Stimulated activated CD4-positive, alpha-beta T cell treated with anti-CD3 and anti-CD28 coated beads, TNF-alpha, amount 100 ng/mL, for 24 hours (primary cell): Measurements from ENCODE around the gene GPR32.
"Not testable (repeated sequence)": the region's sequence is repeated elsewhere in the genome, so short reads cannot be mapped to it uniquely, and the experiment has no call there.

Source experiments
- DNase-seq, 3 experiments: peaks; one replicate each; pipeline ENCODE4 v3.0.0-alpha.2; 2020; ENCODE audit warnings: low read depth in 3 of 3

GPR32 gene

DNA sequence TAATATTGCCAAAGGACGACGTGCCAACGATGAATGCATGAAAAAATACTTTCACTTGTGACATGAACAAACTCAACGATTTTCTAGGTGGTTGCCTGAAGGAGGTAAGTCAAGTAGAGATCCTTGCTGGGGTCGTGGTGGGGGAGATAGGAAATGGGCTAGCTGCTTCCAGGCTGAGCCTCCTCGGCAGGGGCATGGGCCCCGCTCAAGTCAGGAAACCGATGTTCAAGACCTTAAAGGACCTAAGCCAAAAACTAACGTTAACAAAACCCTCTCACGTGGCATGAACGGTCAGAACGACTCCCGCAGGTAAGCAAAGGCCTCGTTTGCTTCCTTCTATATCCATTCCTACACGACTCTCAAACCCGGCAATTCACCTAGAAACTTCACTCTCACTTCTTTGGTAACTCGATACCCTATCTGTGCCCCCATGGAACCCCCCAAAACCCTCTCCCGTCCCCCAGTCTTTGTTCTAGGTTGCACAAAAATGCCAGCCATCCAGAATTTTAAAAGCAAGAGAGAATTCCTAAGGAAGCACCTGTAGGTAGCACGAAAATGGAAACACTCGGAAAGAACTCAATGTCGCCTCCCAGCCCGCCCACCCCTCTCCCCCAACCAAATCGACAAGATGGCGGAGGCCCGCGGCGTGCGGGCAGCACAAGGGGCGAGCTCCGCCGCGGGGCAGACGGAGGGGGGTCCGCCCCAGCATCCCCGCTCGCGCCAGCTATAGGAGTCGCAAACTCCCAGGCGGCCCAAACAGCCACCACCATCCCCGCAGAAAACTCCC lies 33.6 kb downstream of the GPR32 start:
- DNase-seq: peak in 1 of 3 experiments; percentile 31

DNA sequence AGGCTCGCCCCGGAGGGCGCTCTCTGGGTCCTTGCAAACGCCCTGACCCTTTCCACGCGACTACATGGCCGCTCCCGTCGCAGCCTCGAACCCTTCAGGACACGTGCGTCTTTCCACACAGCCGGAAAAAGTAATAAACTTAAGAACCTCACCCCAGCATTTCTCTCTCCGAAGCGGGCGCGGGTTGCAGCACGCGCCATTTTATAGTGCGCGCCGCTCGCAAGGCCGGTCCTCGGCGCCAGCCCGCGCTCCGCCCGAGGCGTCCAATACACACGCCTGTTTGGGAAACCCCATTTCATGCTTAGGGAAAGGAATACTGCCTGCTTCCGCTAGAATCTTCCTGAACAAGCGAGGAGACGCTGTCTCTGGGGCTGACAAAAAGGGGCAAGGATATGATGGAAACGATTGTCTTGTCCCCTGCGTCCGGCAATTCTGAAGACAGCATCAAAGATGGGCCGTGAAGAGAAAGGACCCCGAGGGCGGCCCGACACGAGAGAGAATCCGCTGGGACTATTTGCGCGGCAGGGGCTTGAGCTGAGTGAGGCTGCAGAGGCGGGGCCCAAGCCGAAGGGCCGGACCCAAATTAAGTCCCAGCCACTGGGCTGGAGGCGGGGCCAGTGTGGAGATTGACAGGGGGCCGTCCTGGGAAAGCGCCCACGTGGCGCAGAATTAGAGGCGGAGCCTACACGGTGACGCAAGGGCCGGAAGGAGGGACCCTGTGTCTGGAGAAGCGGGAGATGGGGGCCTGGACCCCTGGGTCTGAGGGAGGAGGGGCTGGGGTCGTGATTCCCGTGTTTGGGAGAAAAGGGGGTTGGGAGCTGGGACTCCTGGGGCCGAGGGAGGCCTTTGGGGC lies 34.4 kb downstream of the GPR32 start:
- DNase-seq: peak; percentile 96 to 99 (median 96)

- no peak for DNase-seq
Observed at GRCh38 chr19:50808856-50809255, 38.6 kb downstream of the GPR32 start.

- not testable (repeated sequence) for DNase-seq
Observed at GRCh38 chr19:50811622-50812238, 41.5 kb downstream of the GPR32 start.

DNA sequence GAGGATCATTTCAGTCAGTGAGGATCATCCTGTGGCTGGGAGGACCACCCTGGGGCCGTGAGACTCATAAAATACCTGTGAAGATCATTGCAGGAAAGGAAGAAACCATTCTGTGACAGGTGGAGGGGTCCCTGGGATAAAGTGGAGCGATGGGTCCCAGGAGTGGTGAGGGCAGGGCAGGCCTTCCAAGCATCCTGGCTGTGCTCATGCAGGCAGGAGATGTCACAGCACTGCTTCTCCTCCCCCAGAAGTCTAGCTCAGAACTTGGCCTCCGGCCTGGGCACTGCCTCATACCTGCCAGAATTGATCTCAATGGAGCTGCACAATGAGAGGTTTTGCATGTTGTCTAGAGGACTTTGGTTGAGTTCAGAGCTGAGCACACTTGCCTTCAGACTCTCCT lies 42.2 kb downstream of the GPR32 start:
- DNase-seq: no peak

- DNase-seq: no peak
Observed at GRCh38 chr19:50814883-50815282, 44.6 kb downstream of the GPR32 start.

GRCh38 chr19:50815439-50815838 lies 45.2 kb downstream of the GPR32 start:
- DNase-seq: no peak

- DNase-seq: peak in 1 of 3 experiments; percentile 59
Observed at GRCh38 chr19:50817941-50818858, 47.9 kb downstream of the GPR32 start.

GRCh38 chr19:50818859-50819472 lies 48.7 kb downstream of the GPR32 start:
- DNase-seq: no peak

GRCh38 chr19:50819636-50820035 lies 49.4 kb downstream of the GPR32 start:
- DNase-seq: no peak

GRCh38 chr19:50820086-50820485 lies 49.8 kb downstream of the GPR32 start:
- no peak for DNase-seq

DNA sequence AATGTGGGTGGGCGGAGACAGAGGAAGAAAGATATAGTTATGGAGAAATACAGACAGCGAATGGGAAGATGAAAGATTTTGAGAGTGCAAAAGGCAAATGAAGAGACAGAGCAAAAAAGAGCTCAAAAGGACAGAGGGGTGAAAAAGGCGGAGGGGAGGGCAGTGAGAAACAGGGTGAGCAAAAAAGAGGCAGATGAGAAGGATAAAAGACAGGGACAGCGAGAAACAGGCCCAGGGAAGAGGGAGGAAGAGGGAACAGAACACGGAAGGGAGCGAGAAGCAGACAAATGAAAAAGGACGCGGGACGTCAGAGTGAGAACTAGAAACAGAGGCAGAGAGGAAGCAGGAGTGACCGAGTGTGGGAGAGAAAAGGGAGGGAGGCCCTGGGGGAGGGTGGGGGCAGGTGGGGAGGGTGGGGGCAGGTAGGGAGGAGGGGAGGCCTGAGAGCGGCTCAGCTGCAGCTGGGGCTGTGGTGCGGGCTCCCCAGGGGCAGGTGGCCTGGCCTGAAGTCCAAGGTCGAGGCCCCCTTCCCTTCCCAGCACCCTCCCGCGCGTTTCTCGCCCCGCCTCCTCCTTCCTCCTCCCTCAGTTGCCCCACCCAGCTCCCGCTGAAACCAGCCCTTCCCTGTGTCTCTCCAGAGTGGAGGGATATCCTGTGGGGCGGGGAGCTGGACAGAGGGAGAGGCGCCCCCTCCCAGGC lies 50.4 kb downstream of the GPR32 start:
- no peak for DNase-seq

- no peak for DNase-seq
Observed at GRCh38 chr19:50821248-50821612, 51.0 kb downstream of the GPR32 start.
